Psoas muscle (tissue), 8 donors: ENCODE results near the gene TMPRSS6. TPM values are rescaled to one million over a fixed set of nuclear protein-coding genes. Genes with fewer than 3 reads are reported as not detected.

Source experiments
- ATAC-seq, 4 donors: fragments of 200-7000 bp; cut with Tn5 transposase; one replicate each; pipeline ENCODE4 v1.9.1; 2020; ENCODE audit warnings: moderate library complexity in 3 of 4, mild to moderate bottlenecking in 2 of 4
- DNase-seq, 2 donors: peaks; one replicate each; pipeline ENCODE4 v3.0.0-alpha.2; 2020
- H3K27ac ChIP-seq: fragments of 200-600 bp; one replicate; pipeline ENCODE4 v1.8.0; 2022
- H3K27me3 ChIP-seq, 3 donors: fragments of 200-600 bp in 1 of 3; one replicate each; pipeline versions ENCODE4 v1.6.1 to v1.8.0; 2013 to 2022; ENCODE audit warnings: low read length in 2 of 3, mild to moderate bottlenecking in 2 of 3, moderate library complexity in 1 of 3; ENCODE audit not compliant: insufficient read depth in 3 of 3
- H3K36me3 ChIP-seq, 2 donors: fragments of 200-600 bp in 1 of 2; one replicate each; pipeline versions ENCODE4 v1.6.1 to v1.8.0; 2013 to 2022; ENCODE audit warnings: low read depth in 1 of 2, mild to moderate bottlenecking in 1 of 2, moderate library complexity in 1 of 2; ENCODE audit not compliant: insufficient read depth in 1 of 2
- H3K4me1 ChIP-seq: fragments of 200-600 bp; one replicate; pipeline ENCODE4 v1.8.0; 2022
- H3K4me3 ChIP-seq: fragments of 200-600 bp; one replicate; pipeline ENCODE4 v1.8.0; 2022; ENCODE audit warnings: mild to moderate bottlenecking
- H3K9me3 ChIP-seq: fragments of 200-600 bp; one replicate; pipeline ENCODE4 v1.8.0; 2022
- WGBS, 3 donors: extraction: QIAGEN DNeasy Blood & Tissue Kit; methylation state at CpG; one replicate each; pipeline versions ENCODE4 v1.1.6 to v1.1.7; 2013; 5-methylcytosine and 5-hydroxymethylcytosine counted together
- intact Hi-C, 2 donors: fragments of 100-400 bp; cut with DNase I; formaldehyde crosslinking; loops; one replicate each; pipeline versions ENCODE4 v1.11.0 to v1.14.2; 2022
- polyA plus RNA-seq, 3 donors: library from polyadenylated mRNA; stranded (reverse); fragments of 200-250 nt; gene quantifications; one replicate each; pipeline ENCODE4 v1.2.3, GENCODE V29; 2013
- total RNA-seq, 4 donors: library from RNA; stranded (reverse); fragmentation: NEBNext Ultra II Directional in 2 of 4; extraction: Animal tissue kit (Norgen Biotek cat#: 25700) in 2 of 4; gene quantifications; one replicate each; pipeline versions ENCODE4 v1.2.1 to v1.2.4, GENCODE V29; 2021 to 2023
- TF ChIP-seq, protein P1 (sequence below): fragments of 200-600 bp; IDR thresholded peaks from one replicate; pipeline ENCODE4 v1.8.0; 2022; ENCODE audit warnings: antibody characterized with exemption
- donor health status: healthy with polysubstance abuse.
- donor health status: DM: no; HTN: no; CAD: no; lungs with moderate emphysema.
- donor health status: Bipolar disorder and iron deficiency.
- donor health status: healthy.
- donor health status: DM: yes; HTN: yes; CAD: no.
- donor health status: DM: no; HTN: no; CAD: no.
- donor health status: DM: no; HTN: no; CAD: no.
- donor health status: DM: yes; HTN: yes; CAD: no.

Gene TMPRSS6
- total and polyA plus RNA-seq, 7 donors, result not detected

DNA sequence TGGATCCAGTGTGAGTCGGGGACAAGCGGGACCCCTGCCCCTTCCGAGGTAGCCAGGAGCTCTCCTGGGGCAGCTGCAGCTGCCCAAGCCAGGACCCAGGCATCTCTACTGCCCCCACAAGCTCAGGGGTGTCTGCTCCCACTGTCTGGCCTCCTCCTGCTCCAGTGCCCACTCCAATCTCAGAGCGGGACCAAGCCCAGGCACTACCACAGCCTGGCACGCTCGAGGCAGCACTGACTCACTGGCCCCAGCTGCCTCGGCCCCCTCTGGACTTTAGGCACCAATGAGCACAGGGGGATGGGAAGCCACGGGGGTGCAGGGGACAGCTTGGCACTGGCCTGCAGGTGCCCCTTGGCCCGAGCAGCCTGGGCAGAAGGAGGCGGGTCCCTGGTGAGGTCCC lies 32.0 kb upstream of the TMPRSS6 start:
- no peak overlapping the region for H3K4me3 ChIP-seq
- 68 to 78% (median 74%) methylated on average over 9 to 10 of the region's 10 CpGs for WGBS, 3 donors

DNA sequence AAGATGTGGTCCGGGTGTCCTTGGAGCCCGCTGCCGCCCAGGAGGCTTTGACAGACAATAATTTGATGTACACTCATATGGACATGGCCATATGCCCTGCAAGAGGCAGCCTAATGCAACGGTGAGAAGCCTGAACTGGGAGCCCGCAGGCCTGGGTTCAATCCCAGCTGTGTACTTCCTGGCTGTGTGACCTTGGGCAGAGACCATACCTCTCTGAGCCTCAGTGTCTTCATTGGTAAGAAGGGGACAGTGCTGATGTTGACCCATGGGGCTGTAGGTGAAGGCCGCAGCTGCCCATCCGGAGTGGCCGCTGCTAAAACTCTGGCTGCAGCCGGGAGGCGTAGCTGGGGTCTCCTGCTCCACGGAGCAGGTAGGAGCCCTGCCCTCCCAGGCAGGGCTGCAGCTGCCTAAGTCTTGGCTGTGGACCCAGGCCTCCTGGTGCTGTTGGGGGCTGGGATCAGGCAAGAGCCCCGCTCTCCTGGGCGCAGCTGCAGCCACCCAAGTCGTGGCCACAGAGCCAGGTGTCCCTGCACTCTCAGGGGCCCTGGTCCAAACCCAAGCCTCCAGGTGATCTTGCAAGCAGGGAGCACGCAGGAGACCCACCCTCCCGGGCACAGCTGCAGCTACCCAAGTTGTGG lies 31.3 kb upstream of the TMPRSS6 start:
- TF ChIP-seq, protein P1, sequence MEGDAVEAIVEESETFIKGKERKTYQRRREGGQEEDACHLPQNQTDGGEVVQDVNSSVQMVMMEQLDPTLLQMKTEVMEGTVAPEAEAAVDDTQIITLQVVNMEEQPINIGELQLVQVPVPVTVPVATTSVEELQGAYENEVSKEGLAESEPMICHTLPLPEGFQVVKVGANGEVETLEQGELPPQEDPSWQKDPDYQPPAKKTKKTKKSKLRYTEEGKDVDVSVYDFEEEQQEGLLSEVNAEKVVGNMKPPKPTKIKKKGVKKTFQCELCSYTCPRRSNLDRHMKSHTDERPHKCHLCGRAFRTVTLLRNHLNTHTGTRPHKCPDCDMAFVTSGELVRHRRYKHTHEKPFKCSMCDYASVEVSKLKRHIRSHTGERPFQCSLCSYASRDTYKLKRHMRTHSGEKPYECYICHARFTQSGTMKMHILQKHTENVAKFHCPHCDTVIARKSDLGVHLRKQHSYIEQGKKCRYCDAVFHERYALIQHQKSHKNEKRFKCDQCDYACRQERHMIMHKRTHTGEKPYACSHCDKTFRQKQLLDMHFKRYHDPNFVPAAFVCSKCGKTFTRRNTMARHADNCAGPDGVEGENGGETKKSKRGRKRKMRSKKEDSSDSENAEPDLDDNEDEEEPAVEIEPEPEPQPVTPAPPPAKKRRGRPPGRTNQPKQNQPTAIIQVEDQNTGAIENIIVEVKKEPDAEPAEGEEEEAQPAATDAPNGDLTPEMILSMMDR, result no peak
- ATAC-seq (no peak), DNase-seq (no peak)
- Histone ChIP-seq H3K4me3 (no peak overlapping the region), H3K27ac (no peak overlapping the region), H3K9me3 (no peaks in the 10 kb centered on the region), H3K27me3 (peaks cover 0 to 18% (median 4%) of the 10 kb centered on the region in 3 donors), H3K36me3 (no peaks in the 10 kb centered on the region), H3K4me1 (no peaks in the 10 kb centered on the region)
- intact Hi-C loops, result no loop called here
- 76 to 77% (median 76%) methylated on average over 16 of the region's 16 CpGs for WGBS, 3 donors

More for the DNA sequence above, 32.0 kb upstream of the TMPRSS6 start:
- Histone ChIP-seq H3K4me1 (no peaks in the 10 kb centered on the region), H3K27me3 (peaks cover 0 to 18% (median 4%) of the 10 kb centered on the region in 3 donors), H3K27ac (no peak overlapping the region), H3K9me3 (no peaks in the 10 kb centered on the region), H3K36me3 (no peaks in the 10 kb centered on the region)
- TF ChIP-seq, protein P1, result no peak
- no peak for ATAC-seq
- intact Hi-C loops, result no loop called here
- no peak for DNase-seq

DNA sequence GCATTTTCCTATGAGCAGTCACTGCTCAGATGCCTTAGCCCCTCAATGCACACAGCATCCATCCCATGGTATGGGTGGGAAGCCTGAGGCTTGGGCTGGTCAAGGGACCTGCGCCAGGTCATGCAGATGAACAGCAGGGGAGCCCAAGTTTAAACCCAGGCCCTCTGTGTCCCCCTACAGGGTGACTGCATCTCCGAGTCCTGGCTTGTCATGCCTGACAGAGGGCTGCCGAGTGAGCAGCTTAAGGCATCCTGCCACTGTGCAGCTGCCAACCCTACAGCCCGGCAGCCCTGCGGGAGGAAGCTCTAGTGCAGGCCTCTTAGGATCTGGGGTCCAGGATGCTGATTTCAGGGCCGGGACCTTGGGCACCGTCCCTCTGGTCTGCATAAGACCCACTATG lies 30.2 kb upstream of the TMPRSS6 start:
- H3K36me3 ChIP-seq, result no peaks in the 10 kb centered on the region

DNA sequence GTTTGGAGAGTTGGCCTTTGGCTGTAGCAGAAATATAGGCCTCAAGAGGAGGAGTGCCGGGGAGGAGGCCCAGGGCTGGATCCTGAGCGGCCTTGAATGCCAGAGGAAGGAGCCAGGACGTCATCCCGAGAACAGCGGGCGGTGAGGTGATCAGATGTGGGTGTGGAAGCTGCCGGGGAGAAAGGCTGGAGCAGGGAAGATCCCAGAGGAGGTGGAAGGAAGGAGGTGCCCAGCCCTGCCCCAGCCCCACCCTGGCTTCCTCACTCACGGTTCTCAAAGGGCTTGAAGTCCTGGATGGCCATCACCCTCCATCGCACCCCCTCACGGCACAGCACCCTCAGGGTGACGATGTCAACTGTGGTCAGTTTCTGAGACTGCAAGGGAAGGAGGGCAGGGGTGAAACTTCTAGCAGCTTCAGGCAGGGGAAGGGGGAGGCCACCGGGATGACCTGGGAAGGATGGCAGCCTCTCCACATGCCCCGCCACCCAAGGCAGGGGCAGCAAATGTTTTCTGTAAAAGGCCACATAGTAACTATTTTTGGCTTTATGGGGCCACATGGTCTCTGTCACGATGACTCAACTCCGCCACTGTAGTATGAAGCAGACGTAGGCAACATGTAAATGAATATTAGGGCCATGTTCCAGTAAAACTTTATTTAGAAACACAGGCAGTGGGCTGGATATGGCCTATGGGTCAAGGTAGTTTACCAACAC lies 29.5 kb upstream of the TMPRSS6 start:
- DNase-seq, result no peak
- H3K4me3 ChIP-seq, result no peak overlapping the region
- intact Hi-C loops, result no loop called here
- H3K27ac ChIP-seq, result no peak overlapping the region
- WGBS, 3 donors, result 57 to 62% (median 61%) methylated on average over 16 of the region's 16 CpGs
- H3K9me3 ChIP-seq, result no peaks in the 10 kb centered on the region
- TF ChIP-seq, protein P1, result no peak
- H3K4me1 ChIP-seq, result no peaks in the 10 kb centered on the region
- H3K27me3 ChIP-seq, result peaks cover 0 to 7% (median 2%) of the 10 kb centered on the region in 3 donors
- H3K36me3 ChIP-seq, result no peaks in the 10 kb centered on the region
- ATAC-seq, result no peak

More for the DNA sequence above, 30.2 kb upstream of the TMPRSS6 start:
- DNase-seq (no peak), ATAC-seq (no peak)
- intact Hi-C loops, result no loop called here
- Histone ChIP-seq H3K9me3 (no peaks in the 10 kb centered on the region), H3K27ac (no peak overlapping the region), H3K27me3 (peaks cover 0 to 15% (median 4%) of the 10 kb centered on the region in 3 donors), H3K4me1 (no peaks in the 10 kb centered on the region), H3K4me3 (no peak overlapping the region)
- WGBS, 3 donors, result 52 to 63% (median 53%) methylated on average over 7 of the region's 7 CpGs
- TF ChIP-seq, protein P1, result no peak
